HS-27A (cell line): ENCODE data around the gene SERPINA6.
"Not testable (repeated sequence)": the region's sequence is repeated elsewhere in the genome, so short reads cannot be mapped to it uniquely, and the experiment has no call there.

Experiments used
- DNase-seq: peaks from one replicate; pipeline ENCODE4 v3.0.0-alpha.2; 2012; ENCODE audit warnings: low read depth, missing footprints

SERPINA6 gene, protein sequence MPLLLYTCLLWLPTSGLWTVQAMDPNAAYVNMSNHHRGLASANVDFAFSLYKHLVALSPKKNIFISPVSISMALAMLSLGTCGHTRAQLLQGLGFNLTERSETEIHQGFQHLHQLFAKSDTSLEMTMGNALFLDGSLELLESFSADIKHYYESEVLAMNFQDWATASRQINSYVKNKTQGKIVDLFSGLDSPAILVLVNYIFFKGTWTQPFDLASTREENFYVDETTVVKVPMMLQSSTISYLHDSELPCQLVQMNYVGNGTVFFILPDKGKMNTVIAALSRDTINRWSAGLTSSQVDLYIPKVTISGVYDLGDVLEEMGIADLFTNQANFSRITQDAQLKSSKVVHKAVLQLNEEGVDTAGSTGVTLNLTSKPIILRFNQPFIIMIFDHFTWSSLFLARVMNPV

DNA sequence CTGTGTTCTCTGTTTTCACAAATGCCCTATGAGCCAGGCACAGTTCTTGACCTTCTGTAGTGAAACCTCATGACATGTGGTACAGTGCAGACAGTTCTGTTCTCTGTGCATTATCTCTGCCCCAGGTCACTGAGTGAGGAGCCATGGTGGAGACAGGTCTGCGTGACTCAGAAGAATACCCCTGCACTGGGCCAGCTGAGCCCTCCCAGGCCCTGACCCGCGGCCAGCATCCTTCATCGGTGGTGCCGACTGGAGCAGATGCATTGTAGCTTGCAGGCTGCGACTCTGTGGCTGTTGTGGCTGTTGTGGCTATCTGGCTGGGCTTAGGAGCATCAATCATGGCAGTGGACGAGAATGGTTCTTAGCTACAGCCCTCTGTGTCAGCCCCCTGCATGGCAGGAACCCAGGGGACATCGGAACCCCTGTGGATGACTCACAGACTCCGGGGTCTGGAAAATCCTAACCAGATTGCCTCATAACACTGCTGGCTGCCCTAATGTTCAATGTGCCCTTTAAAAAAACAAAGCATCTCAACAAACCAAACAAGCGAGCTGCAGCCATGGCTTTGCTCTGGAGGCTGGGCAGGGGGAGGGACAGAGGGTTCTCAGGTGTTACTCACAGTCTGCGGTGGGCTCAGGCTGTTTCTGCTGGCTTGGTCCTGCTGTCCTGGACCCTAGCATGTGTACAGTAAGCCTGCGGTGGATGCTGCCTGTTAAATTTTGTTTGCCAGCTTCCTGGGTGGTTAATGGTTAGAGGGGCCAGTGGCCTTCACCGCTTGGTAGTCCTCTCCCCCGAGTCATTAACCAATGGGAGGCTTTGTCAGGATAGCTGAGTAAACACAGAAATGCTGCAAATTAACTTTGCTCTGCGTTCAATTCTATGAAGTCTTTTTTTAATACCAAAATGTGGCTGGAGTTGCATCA, at the start of gene SERPINA6:
TSS of gene SERPINA6 (minus strand) at position 689 of the 923 bp plus-strand sequence. CDS start 8,688 bp downstream, outside the sequence.
- no peak for DNase-seq

DNA sequence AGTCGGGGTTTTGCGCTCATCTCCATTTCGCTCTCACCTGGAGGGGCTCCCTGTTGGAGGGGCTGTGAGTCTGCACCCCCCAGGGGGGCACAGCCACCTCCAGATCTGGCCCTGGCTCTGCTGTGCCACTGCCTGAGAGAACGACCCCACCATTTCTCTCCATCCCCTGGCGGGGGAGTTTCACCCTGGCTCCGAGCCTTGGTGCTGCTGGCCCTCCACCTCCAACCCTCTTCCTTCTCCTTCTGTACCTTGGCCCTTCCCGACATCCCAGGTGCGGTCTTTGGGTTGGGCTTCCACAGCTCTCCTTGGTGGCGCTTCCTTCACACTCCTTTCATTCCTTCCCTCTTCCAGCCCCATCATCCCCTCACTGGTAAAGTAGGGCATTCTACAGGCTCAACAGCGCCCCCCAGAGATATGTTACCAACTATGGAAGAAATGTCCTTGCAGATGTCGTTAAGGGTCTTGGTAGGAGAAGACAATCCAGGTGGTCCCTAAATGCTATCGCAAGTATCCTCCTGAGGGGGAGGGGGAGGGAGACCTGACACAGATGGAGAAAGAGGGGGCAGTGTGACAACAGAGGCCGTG, 49.0 kb upstream of the SERPINA6 start:
- no peak for DNase-seq

DNA sequence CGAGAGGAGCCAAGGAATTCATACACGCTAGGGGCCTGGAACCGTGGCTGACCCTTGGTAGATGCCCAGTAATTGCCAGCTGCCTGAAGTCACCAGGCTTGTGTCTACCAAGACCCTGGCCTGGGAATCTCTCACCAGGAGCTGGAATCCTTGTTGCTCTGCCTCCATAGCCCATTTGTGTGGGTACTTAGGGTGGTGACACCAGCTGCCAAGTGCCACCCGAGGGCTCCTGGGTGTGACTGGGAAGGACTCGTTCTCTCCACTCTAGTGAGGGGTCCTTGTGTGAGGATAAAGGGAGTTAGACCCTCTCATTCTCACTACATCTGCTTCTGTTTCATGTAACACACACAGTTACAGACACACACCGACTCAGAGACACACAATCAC, 47.4 kb upstream of the SERPINA6 start:
- DNase-seq: no peak

DNA sequence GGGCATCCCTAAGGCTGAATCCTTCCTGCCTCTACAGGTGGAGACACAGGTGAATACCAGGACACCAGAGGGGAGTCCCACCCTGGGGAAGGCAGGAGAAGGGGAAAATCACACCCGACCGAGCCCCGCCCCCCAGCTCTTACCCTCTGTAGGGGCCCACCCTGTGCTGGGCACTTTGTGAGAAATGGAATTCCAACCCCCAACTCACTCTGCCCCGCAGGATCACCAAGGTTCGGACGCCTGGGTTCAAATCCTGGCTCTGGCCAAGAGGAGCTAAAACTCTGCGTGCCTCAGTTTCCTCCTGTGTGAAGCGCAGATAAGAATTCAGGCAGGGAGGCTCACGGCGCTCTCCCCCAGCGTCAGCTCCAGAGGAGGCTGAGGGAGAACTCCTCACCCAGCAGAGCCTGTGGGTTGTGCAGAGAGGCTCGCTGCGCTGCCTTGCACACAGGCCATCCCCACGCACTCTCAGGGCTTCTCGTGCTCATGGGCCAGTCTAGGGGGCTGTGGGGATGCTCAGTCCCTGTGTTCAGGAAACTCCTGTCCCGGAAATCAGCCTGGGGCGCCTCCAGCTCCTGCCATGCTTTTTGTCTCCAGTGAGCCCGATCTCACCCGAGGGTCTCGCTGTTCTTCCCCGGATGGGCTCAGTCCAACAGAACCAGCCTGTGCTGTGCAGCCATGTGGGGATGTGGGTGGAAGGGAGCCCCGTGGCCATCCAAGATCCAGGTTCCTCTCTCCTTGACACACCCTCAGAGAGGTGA, 46.8 kb upstream of the SERPINA6 start:
- not testable (repeated sequence) for DNase-seq

DNA sequence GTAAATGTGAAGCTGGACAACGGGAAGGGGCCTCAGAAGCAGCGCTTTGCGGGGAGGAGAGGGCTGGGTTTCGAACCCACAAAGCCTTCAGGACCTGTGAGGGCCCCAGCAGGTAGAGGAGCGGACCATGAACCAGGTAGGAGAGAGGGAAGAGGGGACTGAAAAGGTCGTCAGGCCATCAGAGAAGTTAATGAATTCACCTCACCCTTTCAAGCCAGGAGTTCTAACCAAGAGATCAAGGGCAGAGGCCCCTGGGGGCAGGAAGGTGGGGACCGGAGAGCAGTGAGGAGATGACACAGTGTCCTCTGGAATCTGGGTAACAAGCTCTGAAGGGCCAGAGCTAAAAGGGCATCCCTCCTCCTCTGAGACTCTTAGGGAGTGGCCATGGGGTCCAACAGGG, 45.8 kb upstream of the SERPINA6 start:
- no peak for DNase-seq

DNA sequence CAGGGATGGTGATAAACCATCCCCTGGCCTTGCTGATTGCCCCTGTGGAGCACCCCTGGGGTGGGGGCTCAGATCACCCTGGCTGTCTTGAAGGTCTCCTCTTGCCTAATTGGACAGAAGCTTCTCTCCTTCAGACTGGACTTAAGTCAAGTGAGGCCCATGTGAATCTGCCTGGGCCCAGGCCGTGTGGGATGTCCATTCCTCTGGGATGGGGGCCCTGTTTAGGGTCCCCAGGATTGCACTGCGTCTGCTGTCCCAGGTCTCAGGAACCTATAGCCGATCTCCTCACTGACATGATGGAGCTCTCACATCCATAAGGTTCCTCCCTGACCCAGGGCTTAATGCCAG, 45.1 kb upstream of the SERPINA6 start:
- no peak for DNase-seq

DNA sequence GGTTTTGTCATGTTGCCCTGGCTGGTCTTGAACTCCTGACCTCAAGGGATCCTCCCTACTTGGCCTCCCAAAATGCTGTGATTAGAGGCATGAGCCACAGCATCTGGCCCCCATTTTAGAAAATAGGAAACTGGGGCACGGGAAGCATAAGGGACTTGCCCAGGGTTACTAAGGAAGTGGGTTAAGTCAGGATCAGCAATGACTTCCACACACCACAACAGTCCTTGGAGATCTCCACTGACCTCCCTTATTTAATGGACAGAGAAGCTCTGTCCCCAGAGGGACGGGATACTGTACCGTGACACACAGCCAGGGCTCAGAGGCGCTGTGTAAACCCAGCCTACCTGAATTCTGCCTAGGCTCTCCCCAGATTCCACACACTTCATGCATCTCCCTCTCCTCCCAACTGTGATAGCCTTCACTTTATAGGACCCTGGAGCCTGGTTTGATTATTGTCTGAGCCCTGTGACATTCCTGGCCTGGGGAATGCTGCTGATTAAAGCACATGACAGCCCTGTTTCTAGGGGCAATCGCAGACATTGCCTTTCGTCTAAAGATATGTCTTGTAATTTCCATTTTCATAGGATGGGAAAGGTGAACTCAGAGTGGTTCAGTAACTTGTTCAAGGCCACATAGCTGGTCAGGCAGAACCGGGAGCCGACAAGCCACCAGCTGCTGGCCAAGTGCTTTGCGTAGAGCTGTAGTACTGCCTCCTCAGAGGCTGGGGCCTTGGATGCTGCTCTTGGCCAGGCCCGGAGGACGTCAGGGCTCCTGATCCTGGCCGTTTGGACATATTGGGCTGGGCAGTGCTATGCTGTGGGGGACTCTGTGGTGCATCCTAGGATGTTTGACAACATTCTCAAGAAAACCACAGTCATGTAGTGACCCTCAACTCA, 44.5 kb upstream of the SERPINA6 start:
- DNase-seq: no peak

DNA sequence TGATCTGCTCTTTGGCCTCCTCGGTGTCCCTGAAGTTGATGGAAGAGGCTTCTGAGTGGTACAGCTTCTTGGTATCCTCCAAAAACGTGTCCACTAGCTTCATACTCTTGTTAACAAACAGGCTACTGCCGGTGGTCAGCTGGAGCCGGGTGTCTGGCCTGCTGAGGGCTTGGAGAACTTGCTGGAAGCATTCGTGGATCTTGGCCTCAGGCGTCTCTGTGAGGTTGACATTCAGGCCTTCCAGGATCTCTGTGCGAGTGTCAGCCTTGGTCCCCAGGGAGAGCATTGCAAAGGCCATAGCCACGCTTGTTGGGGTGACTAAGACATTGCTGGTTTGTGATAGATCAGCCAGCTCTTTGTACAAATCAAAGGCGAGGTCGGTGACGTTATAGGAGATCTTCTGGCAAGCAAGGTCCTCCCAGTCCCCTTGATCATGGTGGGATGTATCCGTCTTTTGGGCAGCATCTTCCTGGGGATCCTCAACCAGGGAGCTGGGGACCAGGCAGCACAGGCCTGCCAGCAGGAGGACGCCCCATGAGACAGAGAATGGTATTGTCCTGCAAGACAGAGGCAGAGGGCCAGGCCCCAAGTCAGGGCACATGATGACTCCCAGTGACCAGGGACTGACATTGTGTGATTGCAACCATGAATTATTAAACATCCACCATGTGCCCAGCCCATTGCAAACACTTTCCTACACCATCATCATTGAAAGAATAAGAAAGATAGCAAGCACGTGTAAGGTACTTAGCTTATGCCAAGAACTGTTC, 43.2 kb upstream of the SERPINA6 start, which contains the start of gene SERPINA2:
TSS of gene SERPINA2 (minus strand) at position 553 of the 770 bp plus-strand sequence.
- no peak for DNase-seq

DNA sequence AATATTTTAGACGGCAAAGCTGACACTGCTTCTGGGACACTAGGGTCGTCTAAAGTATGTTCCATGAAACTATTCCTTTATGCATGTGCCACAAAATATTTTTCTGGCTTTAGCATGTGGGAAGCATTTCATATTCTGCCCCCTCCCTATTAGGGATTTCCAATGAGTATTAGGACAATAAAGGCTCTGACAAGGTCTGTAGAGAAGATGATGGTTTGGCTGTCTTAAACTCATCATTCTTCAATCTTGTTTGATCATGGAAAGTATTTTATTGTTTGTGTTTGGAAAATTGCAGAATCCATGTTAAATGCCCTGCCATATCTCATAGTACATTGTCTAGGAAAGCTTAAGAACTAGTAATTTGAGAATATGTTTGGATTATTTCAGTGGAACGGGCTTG, 42.5 kb upstream of the SERPINA6 start:
- DNase-seq: no peak

DNA sequence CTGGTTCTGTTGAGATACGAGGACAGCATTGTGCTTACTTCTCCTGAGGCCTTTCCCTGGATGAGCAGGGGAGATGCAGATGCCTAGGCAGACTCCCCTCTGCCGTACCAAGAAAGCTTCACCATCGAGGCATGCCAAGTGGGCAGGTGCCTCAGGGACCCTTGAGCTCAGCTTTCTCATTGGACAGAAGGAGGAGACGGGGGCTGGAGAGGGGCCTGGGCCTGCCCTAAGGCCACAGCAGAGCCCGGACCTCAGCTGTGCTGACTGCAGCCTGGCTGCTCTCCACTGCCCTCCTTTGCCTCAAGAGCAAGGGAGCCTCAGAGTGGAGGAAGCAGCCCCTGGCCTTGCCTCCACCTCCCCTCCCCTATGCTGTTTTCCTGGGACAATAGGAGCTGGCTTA, 41.8 kb upstream of the SERPINA6 start:
- no peak for DNase-seq

DNA sequence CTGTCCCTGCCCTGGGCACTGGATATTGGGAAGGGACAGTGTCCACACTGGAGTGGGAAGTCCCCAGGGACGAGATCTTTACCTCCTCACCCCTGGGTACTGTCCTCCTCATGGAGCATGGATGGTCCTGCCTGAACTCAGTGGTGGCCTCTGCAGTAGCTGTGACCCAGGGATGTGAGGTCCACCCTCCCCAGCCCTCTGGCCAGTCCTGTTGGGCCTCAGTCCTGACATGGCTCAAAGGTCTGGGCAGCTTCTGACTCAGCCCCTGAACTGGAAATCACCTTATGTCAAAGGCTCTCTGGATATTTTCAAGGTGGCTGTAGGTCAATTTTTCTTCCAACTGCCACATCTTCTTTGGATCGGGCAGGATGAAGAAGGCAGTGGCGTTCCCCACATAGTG, 40.9 kb upstream of the SERPINA6 start:
- DNase-seq: no peak

DNA sequence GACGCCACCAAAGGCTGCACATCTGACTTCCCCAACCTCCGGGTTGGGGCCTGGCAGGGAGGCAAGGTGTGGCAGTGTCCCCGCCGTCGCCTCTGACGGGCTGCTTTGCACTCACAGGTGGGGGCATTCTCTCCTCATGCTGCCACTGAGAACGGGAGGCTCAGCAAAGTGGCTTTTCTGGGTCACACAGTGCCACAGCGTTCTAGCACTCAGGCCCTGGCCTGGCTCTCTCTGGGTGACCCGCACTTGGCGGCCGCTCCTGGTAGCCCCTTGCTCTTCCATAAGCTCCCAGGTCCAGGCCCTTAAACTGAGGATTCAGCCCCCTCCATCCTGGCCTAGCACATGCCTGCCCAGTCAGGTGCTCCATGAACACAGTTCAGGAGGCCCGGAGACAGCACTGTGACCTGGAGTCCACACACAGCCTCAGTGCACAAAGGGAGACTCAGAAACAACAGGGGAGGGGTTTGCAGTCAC, 40.1 kb upstream of the SERPINA6 start:
- no peak for DNase-seq

DNA sequence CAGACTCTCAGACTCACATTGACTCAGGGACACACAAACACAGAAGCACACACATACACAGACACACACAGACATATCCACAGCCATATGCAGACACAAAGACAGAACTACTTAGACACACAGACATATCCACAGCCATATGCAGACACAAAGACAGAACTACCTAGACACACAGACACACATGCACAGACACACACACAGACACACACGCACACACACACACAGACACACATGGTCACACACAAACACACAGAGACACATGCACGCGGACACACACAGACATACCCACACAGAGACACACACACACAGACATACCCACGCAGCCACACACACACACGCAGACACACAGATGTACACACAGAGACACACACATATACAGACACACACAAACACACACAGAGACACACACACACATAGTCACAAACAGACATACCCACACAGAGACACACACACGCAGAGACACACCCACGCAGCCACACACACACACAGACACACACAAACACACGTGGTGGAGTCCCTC, 39.5 kb upstream of the SERPINA6 start:
- DNase-seq: no peak

DNA sequence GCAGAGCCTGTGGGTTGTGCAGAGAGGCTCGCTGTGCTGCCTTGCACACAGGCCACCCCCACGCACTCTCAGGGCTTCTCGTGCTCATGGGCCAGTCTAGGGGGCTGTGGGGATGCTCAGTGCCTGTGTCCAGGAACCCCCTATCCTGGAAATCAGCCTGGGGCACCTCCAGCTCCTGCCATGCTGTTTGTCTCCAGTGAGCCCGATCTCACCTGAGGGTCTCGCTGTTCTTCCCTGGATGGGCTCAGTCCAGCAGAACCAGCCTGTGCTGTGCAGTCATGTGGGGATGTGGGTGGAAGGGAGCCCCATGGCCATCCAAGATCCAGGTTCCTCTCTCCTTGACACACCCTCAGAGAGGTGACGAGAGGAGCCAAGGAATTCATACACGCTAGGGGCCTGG, 38.5 kb upstream of the SERPINA6 start:
- no peak for DNase-seq

DNA sequence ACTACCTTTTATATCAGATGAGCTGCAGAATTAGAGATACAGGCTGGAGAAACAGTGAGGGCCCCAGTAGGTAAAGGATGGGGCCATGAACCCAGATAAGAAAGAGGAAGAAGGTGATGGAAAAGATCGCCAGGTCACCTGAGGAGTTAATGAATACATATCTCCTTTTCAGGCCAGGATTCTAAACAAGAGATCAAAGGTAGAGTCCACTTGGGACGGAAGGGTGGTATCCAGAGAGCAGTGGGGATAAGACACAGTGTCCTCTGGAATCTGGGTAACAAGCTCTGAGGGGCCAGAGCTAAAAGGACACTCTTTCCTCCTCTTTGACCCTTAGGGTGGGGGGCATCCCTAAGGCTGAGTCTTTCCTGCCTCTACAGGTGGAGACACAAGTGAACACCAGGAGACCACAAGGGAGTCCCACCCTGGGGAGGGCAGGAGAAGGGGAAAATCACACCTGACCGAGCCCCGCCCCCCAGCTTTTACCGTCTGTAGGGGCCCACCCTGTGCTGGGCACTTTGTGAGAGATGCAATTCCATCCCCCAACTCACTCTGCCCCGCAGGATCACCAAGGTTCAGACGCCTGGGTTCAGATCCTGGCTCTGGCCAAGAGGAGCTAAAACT, 37.9 kb upstream of the SERPINA6 start:
- no peak for DNase-seq

DNA sequence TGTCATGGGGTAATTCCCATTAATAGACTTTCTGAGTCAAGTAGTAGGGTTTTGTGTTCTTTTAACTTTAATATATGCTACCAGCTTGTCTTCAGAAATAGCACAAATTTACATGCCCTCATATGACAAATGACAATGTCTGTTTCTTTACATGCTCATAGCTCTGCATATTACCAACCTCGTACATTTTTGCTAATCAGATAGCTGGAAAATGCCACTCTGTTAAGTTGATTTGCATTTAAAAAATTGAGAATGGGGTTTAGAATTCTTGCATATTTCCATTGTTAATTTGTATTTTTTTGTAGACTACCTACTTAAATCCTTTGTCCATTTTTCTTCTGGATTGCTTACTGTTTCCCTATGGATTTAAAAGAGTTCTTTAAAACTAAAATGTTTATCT, 34.0 kb upstream of the SERPINA6 start:
- no peak for DNase-seq

DNA sequence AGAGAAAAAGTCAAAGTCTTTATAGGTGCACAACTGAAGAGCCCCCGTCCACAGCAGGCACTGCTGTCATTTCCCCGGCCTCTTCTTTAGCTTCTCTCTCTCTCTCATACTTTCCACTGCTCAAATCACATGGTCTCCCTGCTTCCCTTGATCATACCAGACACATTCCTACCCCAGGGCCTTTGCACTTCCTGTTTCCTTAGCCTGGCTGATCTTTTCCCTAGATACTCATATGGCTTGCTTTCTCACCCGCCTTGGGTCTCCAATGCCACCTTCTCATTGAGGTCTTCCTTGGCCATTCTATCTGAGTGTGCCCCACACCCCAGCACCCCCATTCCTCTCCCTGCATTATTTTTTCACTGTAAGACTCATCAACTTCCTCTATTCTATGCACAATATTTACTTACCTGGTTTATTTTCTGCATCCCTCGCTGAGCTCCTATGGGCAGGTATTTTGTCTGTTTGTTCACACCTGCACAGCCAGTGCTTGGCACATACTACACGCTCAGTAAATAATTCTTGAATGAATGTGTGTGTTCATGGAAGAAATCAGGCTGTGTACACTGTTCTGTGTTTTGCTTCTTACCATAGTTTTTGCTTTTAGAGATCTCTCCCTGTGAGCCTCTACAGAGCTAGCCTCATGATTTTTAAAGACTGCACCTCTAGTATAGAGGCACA, 33.4 kb upstream of the SERPINA6 start:
- DNase-seq: no peak

DNA sequence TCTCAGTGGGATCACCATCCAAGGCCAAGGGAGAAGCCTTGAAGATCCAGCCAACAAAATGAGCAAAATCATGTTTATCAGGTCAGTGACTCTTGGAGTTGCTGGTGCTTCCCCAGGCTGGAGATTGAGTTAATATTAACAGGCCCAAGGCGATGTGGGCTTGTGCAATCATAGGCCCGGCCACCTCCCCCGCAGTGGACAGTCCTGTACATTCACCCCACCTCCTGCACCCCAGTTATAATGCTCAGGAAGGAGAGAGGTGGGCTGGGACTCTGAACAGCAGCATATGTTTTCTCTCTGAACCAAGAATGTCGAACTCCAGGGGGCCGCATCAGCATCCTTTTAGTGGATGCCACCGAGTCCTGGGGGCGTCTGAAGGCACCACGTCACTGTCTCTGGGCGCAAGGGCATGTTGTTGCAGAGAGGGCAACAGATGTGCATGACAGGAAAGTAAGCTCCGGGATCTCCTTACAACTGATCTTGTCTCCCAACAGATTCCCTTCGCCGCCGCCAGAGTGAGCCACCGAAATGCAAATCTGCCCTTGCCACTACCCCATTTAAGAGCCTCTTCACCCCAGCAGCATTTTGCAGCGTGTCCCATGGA, 32.2 kb upstream of the SERPINA6 start:
- no peak for DNase-seq
